GM23248 (cell line): Measurements from ENCODE around the gene ASIC1. TPM values are rescaled to one million over a fixed set of nuclear protein-coding genes. Genes with fewer than 3 reads are reported as not detected.

Source experiments
- DNase-seq: peaks from one replicate; pipeline ENCODE4 v3.0.0-alpha.2; 2015
- H2AFZ ChIP-seq: fragments of 200-600 bp; sonication (generic); 2 replicates; pipeline ENCODE4 v1.6.1; 2016; ENCODE audit warnings: antibody characterized with exemption
- H3F3A ChIP-seq: fragments of 200-600 bp; sonication (generic); 2 replicates; pipeline ENCODE4 v1.6.1; 2016; ENCODE audit warnings: mild to moderate bottlenecking, antibody characterized with exemption, mixed run types; ENCODE audit not compliant: insufficient read depth
- H3K27ac ChIP-seq: fragments of 200-600 bp; sonication (generic); 2 replicates; pipeline ENCODE4 v1.5.1; 2016; ENCODE audit warnings: mild to moderate bottlenecking
- H3K27me3 ChIP-seq: fragments of 200-600 bp; sonication (generic); replicated peaks from 2 replicates; pipeline ENCODE4 v1.6.1; 2016; ENCODE audit warnings: mild to moderate bottlenecking; ENCODE audit not compliant: insufficient read depth
- H3K36me3 ChIP-seq: fragments of 200-600 bp; sonication (generic); 2 replicates; pipeline ENCODE4 v1.6.1; 2016; ENCODE audit warnings: low read depth, mild to moderate bottlenecking
- H3K4me1 ChIP-seq: fragments of 200-600 bp; sonication (generic); 2 replicates; pipeline ENCODE4 v1.6.1; 2016; ENCODE audit warnings: mild to moderate bottlenecking; ENCODE audit not compliant: insufficient read depth
- H3K4me2 ChIP-seq: fragments of 200-600 bp; sonication (generic); one replicate; pipeline ENCODE4 v1.6.1; 2016; ENCODE audit warnings: mild to moderate bottlenecking; ENCODE audit not compliant: unreplicated experiment
- H3K4me3 ChIP-seq: fragments of 200-600 bp; sonication (generic); 2 replicates; pipeline ENCODE4 v1.5.1; 2016; ENCODE audit warnings: mild to moderate bottlenecking
- H3K79me2 ChIP-seq: fragments of 200-600 bp; sonication (generic); 2 replicates; pipeline ENCODE4 v1.6.1; 2016; ENCODE audit warnings: mild to moderate bottlenecking; ENCODE audit not compliant: insufficient read depth
- H3K9ac ChIP-seq: fragments of 200-600 bp; sonication (generic); 2 replicates; pipeline ENCODE4 v1.6.1; 2016; ENCODE audit warnings: mild to moderate bottlenecking
- H3K9me2 ChIP-seq: fragments of 200-600 bp; sonication (generic); 2 replicates; pipeline ENCODE4 v1.6.1; 2016; ENCODE audit warnings: mixed run types, mild to moderate bottlenecking, moderate library complexity; ENCODE audit not compliant: insufficient read depth
- H3K9me3 ChIP-seq: fragments of 200-600 bp; sonication (generic); one replicate; pipeline ENCODE4 v1.6.1; 2017; ENCODE audit warnings: low read depth
- H4K20me1 ChIP-seq: fragments of 200-600 bp; sonication (generic); 2 replicates; pipeline ENCODE4 v1.6.0; 2016; ENCODE audit not compliant: insufficient read depth
- EZH2 ChIP-seq: fragments of 200-600 bp; sonication (generic); IDR thresholded peaks from 2 replicates; pipeline ENCODE4 v1.6.1; 2018; ENCODE audit warnings: antibody characterized with exemption, mild to moderate bottlenecking; ENCODE audit not compliant: insufficient read depth, poor library complexity, severe bottlenecking
- EZH2phosphoT487 ChIP-seq: fragments of 200-600 bp; sonication (generic); IDR thresholded peaks from 2 replicates; pipeline ENCODE4 v1.6.1; 2018; ENCODE audit warnings: antibody characterized with exemption, moderate library complexity, mild to moderate bottlenecking, low read depth; ENCODE audit not compliant: insufficient read depth
- WGBS, 2 experiments: methylation state at CpG; one replicate each; pipeline ENCODE4 v1.1.6; 2015 to 2017; ENCODE audit warnings: low lambda C conversion rate in 2 of 2, low coverage in 1 of 2; ENCODE audit errors: missing lambda C conversion rate in 2 of 2; 5-methylcytosine and 5-hydroxymethylcytosine counted together
- in situ Hi-C: fragments of 300-500 bp; cut with MboI; formaldehyde crosslinking; loops from 2 replicates; pipeline ENCODE4 v1.15.0; 2020
- polyA plus RNA-seq: library from polyadenylated mRNA; unstranded; fragments of >200 nt; fragmentation: Nextera tagmentation; extraction: Ambion mirVana; gene quantifications from 2 replicates; pipeline ENCODE4 v1.2.1, GENCODE V29; 2016
- total RNA-seq: library from RNA; depleted of rRNA; stranded (reverse); fragments of >200 nt; shearing (Covaris generic); gene quantifications from 2 replicates; pipeline ENCODE4 v1.2.3, GENCODE V29; 2014

The ASIC1 gene
- total and polyA plus RNA-seq, 2 experiments from 2014 or later = 1.4 to 1.9 TPM

DNA sequence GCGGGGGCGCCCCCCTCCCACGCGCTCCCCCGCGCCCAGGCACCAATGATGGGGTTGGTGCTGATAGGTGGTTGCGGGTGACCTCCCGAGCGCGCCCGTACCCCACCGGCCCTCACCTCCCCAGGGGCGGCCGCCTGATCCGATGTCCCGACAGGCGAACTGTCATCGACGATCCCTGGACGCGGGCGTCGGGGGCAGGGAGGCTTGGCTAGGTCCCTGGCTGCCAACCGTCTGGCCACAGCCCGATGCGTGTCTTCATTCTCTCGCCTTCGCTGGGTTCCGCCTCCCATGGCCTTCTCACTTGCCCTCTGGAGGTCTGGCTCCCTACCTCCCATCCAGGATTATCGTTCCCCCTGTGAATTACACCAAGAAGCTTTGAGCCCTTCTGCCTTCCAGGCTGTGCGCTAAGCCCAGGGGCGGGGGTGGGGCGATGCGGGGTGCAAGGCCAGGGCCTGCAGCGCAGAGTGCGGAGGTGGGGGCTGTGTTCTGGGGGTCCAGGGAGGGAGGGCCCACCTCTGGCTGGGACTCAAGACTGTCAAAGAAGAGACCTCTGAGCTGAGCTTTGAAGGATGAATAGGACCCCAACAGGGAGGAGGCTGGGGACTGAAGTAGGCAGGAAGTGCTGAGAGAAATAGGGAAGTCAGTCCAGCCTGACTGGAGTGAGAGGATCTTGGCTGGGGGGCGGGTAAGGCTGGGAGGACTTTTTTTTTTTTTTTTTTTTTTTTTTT, 24.4 kb upstream of the ASIC1 start:
- H3K9ac ChIP-seq = no peak overlapping the region
- no peaks in the 10 kb centered on the region for H3K36me3 ChIP-seq
- no peaks in the 10 kb centered on the region for H3K4me1 ChIP-seq
- H3K9me2 ChIP-seq = no peaks in the 10 kb centered on the region
- 13 to 35% methylated on average over 6 to 37 of the region's 37 CpGs for WGBS, 2 experiments
- peak overlapping the region; percentile 79 for H2AFZ ChIP-seq
- peak overlapping the region; percentile 23 for H3K4me2 ChIP-seq
- H3K9me3 ChIP-seq = no peaks in the 10 kb centered on the region
- peak; percentile 44 for DNase-seq
- peak overlapping the region; percentile 38; the same call in 1 of the 2 replicates for H3K4me3 ChIP-seq
- H3F3A ChIP-seq = no peaks in the 10 kb centered on the region
- no peak for TF ChIP-seq EZH2
- TF ChIP-seq EZH2phosphoT487 = no peak
- H3K27ac ChIP-seq = no peak overlapping the region
- H4K20me1 ChIP-seq = no peaks in the 10 kb centered on the region
- H3K27me3 ChIP-seq = no peaks in the 10 kb centered on the region
- in situ Hi-C loops = no loop called here
- H3K79me2 ChIP-seq = no peaks in the 10 kb centered on the region

DNA sequence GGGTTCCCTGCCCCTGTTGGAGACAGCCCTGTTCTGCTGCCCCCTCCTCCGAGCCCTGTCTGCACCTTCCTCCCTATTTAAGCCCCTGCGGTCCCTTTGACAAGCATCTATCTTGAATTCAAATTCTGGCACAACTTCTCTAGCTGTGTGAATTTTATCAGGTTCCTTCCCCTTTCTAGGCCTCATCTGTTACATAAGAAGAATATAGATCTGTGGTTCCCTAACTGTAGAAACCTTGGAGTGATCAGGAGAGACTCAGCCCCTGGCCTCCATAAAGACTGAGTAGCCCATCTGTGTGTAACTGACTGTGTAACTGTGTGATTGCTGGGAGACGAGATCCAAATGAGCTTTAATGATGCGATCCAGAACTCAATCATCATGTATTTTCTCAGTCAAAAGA, 19.1 kb upstream of the ASIC1 start:
- TF ChIP-seq EZH2 (no peak), EZH2phosphoT487 (no peak)
- Histone ChIP-seq H3K9ac (no peak overlapping the region), H4K20me1 (no peaks in the 10 kb centered on the region), H3F3A (no peaks in the 10 kb centered on the region), H2AFZ (no peak overlapping the region), H3K27ac (no peak overlapping the region), H3K27me3 (no peaks in the 10 kb centered on the region), H3K4me1 (no peaks in the 10 kb centered on the region), H3K79me2 (no peaks in the 10 kb centered on the region), H3K36me3 (no peaks in the 10 kb centered on the region), H3K4me2 (no peak overlapping the region), H3K4me3 (no peak overlapping the region), H3K9me3 (no peaks in the 10 kb centered on the region), H3K9me2 (no peaks in the 10 kb centered on the region)
- DNase-seq = no peak
- in situ Hi-C loops = no loop called here
- WGBS, 2 experiments = 79 to 83% methylated on average over 4 of the region's 4 CpGs

GRCh38 chr12:50039151-50039835, 18.1 kb upstream of the ASIC1 start:
- in situ Hi-C loops = no loop called here
- Histone ChIP-seq H3K4me1 (no peaks in the 10 kb centered on the region), H3K4me2 (no peak overlapping the region), H3K9ac (no peak overlapping the region), H3K27ac (no peak overlapping the region), H3F3A (no peaks in the 10 kb centered on the region), H3K9me3 (no peaks in the 10 kb centered on the region), H2AFZ (no peak overlapping the region), H4K20me1 (no peaks in the 10 kb centered on the region), H3K27me3 (no peaks in the 10 kb centered on the region), H3K36me3 (no peaks in the 10 kb centered on the region), H3K4me3 (no peak overlapping the region), H3K79me2 (no peaks in the 10 kb centered on the region), H3K9me2 (no peaks in the 10 kb centered on the region)
- DNase-seq = peak; percentile 75
- TF ChIP-seq EZH2 = no peak
- no peak for TF ChIP-seq EZH2phosphoT487
- WGBS, 2 experiments = 36 to 39% methylated on average over 9 of the region's 9 CpGs

- H4K20me1 ChIP-seq = no peaks in the 10 kb centered on the region
- no peak overlapping the region for H3K4me2 ChIP-seq
- no peaks in the 10 kb centered on the region for H3K9me2 ChIP-seq
- in situ Hi-C loops = no loop called here
- H3F3A ChIP-seq = no peaks in the 10 kb centered on the region
- H3K27me3 ChIP-seq = no peaks in the 10 kb centered on the region
- H3K9me3 ChIP-seq = no peaks in the 10 kb centered on the region
- no peak overlapping the region for H2AFZ ChIP-seq
- H3K27ac ChIP-seq = no peak overlapping the region
- H3K9ac ChIP-seq = no peak overlapping the region
- H3K79me2 ChIP-seq = no peaks in the 10 kb centered on the region
- WGBS, 2 experiments = 74 to 76% methylated on average over 3 to 4 of the region's 4 CpGs
- H3K36me3 ChIP-seq = no peaks in the 10 kb centered on the region
- no peaks in the 10 kb centered on the region for H3K4me1 ChIP-seq
- TF ChIP-seq EZH2phosphoT487 = no peak
- TF ChIP-seq EZH2 = no peak
- no peak overlapping the region for H3K4me3 ChIP-seq
- DNase-seq = no peak
Observed at GRCh38 chr12:50040657-50041056, 16.7 kb upstream of the ASIC1 start.
